SU-DHL-6 (cell line): ENCODE data around the gene MTARC1.

Experiments
- H2AFZ ChIP-seq: fragments of 200-600 bp; sonication (generic); 2 replicates; pipeline ENCODE4 v1.6.1; 2014; ENCODE audit warnings: low read depth, mild to moderate bottlenecking, moderate library complexity, mixed read lengths, antibody characterized with exemption, low read length; ENCODE audit not compliant: severe bottlenecking
- H3F3A ChIP-seq: fragments of 200-600 bp; shearing (Covaris generic); 2 replicates; pipeline ENCODE4 v1.6.0; 2016; ENCODE audit warnings: antibody characterized with exemption, mild to moderate bottlenecking; ENCODE audit not compliant: insufficient read depth
- H3K27ac ChIP-seq: fragments of 200-600 bp; sonication (generic); 2 replicates; pipeline ENCODE4 v1.5.1; 2016; ENCODE audit warnings: low read depth, mild to moderate bottlenecking, low read length, moderate library complexity, mixed read lengths
- H3K27me3 ChIP-seq: fragments of 200-600 bp; sonication (generic), shearing (Covaris generic); 2 replicates; pipeline ENCODE4 v1.6.0; 2014; ENCODE audit warnings: mild to moderate bottlenecking, low read length
- H3K36me3 ChIP-seq: fragments of 200-600 bp; sonication (generic); 2 replicates; pipeline ENCODE4 v1.6.1; 2014; ENCODE audit warnings: mild to moderate bottlenecking, low read length, mixed read lengths
- H3K4me2 ChIP-seq: fragments of 300-600, 200-600 bp; shearing (Covaris generic), sonication (generic); 2 replicates; pipeline ENCODE4 v1.6.0; 2014; ENCODE audit warnings: low read length, low read depth, mild to moderate bottlenecking; ENCODE audit not compliant: poor library complexity, severe bottlenecking
- H3K4me3 ChIP-seq: fragments of 200-600 bp; sonication (generic); 2 replicates; pipeline ENCODE4 v1.5.1; 2014; ENCODE audit warnings: antibody characterized with exemption, low read length, mild to moderate bottlenecking, mixed read lengths; ENCODE audit not compliant: insufficient read depth, poor library complexity, severe bottlenecking
- H3K79me2 ChIP-seq: fragments of 200-600 bp; sonication (generic); 2 replicates; pipeline ENCODE4 v1.6.1; 2014; ENCODE audit warnings: mild to moderate bottlenecking, low read length, moderate library complexity; ENCODE audit not compliant: insufficient read depth
- H3K9ac ChIP-seq: fragments of 200-600 bp; sonication (generic); 2 replicates; pipeline ENCODE4 v1.7.0; 2014; ENCODE audit warnings: mild to moderate bottlenecking, low read length
- H3K9me2 ChIP-seq: fragments of 200-600 bp; sonication (generic); replicated peaks from 2 replicates; pipeline ENCODE4 v1.6.1; 2014; ENCODE audit warnings: low read length; ENCODE audit not compliant: insufficient read depth
- H3K9me3 ChIP-seq: fragments of 200-600 bp; sonication (generic); 2 replicates; pipeline ENCODE4 v1.6.1; 2014; ENCODE audit warnings: low read length, mixed read lengths; ENCODE audit not compliant: insufficient read depth
- H4K20me1 ChIP-seq: fragments of 200-600 bp; sonication (generic); 2 replicates; pipeline ENCODE4 v1.6.1; 2014; ENCODE audit warnings: low read depth, mild to moderate bottlenecking, antibody characterized with exemption, low read length, moderate library complexity, mixed read lengths
- EZH2phosphoT487 ChIP-seq: fragments of 200-600 bp; sonication (generic), shearing (Covaris generic); conservative IDR thresholded peaks from 2 replicates; pipeline ENCODE4 v1.6.1; 2018; ENCODE audit warnings: mild to moderate bottlenecking, antibody characterized with exemption, low read length, moderate library complexity, mixed read lengths
- TF ChIP-seq, protein P1 (sequence below): fragments of 200-600 bp; sonication (generic); IDR thresholded peaks from one replicate; pipeline ENCODE4 v1.5.1; 2017; ENCODE audit warnings: antibody characterized with exemption, mild to moderate bottlenecking, low read length, moderate library complexity; ENCODE audit not compliant: insufficient read depth, poor library complexity, severe bottlenecking

Gene MTARC1

DNA sequence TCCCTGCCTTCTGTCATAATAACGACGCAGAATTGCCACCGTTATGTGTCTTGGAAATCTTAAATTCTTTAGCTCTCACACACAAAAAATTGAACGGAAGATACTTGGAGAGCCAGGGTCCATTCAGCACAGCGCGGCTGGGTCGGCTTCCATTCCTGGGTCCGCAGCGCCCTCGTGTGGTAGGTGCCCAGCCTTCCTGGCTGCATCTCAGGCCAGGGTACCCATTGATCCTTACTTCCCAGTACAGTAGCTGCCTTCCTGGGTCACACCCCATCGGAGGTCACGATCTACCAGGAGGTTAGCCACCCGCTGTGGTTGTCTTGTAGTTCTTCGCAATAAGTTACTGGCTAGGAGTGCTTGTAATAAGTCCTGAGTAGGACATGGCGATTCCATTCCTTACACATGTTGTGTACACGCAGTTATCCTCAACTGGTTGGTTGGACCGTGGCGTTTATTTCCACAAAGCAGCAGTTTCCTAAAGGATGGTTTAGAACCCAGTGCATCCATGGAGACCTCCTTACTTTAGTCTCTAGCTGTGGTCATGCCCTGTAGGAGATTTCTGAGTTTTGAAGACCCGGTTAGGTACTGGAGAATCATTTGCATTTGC, 9.9 kb upstream of the MTARC1 start:
- no peaks in the 10 kb centered on the region for H4K20me1 ChIP-seq
- no peaks in the 10 kb centered on the region for H3F3A ChIP-seq
- TF ChIP-seq, protein P1, sequence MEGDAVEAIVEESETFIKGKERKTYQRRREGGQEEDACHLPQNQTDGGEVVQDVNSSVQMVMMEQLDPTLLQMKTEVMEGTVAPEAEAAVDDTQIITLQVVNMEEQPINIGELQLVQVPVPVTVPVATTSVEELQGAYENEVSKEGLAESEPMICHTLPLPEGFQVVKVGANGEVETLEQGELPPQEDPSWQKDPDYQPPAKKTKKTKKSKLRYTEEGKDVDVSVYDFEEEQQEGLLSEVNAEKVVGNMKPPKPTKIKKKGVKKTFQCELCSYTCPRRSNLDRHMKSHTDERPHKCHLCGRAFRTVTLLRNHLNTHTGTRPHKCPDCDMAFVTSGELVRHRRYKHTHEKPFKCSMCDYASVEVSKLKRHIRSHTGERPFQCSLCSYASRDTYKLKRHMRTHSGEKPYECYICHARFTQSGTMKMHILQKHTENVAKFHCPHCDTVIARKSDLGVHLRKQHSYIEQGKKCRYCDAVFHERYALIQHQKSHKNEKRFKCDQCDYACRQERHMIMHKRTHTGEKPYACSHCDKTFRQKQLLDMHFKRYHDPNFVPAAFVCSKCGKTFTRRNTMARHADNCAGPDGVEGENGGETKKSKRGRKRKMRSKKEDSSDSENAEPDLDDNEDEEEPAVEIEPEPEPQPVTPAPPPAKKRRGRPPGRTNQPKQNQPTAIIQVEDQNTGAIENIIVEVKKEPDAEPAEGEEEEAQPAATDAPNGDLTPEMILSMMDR, result peak; percentile 83
- no peak for TF ChIP-seq EZH2phosphoT487
- no peaks in the 10 kb centered on the region for H3K79me2 ChIP-seq
- no peak overlapping the region for H3K4me3 ChIP-seq
- no peaks in the 10 kb centered on the region for H3K36me3 ChIP-seq
- no peaks in the 10 kb centered on the region for H3K27me3 ChIP-seq
- H3K9me3 ChIP-seq, result no peaks in the 10 kb centered on the region
- no peak overlapping the region for H2AFZ ChIP-seq
- no peak overlapping the region for H3K27ac ChIP-seq
- H3K9me2 ChIP-seq, result no peaks in the 10 kb centered on the region
- no peak overlapping the region for H3K4me2 ChIP-seq
- no peak overlapping the region for H3K9ac ChIP-seq

DNA sequence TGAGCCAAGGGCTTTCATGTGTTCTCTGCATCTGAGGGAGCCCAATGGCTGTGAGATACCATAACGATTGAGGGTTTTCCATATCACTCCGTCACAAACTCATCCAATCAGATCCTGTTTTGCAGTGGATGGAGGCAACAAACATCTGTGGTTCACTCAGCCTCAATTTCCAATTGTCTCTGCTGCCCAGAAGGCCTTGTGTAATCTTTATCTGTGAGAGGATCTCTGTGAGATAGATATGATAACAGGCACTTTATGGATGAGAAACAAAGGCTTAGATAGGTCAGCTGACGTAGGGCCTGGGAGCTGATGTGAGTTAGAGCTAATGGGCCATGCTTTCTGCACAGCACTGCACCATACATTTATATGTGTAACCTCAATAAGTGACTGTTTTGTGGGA, 3.3 kb upstream of the MTARC1 start:
- no peak overlapping the region for H3K4me2 ChIP-seq
- H3K27ac ChIP-seq, result no peak overlapping the region

DNA sequence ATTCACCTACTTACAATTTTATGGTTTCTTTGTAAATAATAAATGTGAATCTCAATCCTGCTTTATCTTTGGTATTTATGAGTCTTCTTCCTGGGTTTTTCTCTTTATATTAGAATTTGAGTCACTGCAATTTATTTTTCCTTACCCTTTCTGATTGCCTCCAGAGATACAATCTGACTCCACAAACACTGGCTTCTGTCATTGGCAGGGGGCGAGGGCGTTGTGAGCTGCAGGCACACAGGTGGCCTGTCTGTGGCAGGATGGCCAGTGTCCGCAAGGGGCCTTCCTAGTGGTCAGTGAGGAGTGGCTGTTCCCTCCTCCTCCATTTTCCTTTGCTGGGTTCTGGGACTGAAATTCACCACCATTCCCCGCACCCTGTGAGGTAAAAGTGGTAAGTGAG, 2.0 kb upstream of the MTARC1 start:
- no peaks in the 10 kb centered on the region for H3F3A ChIP-seq
- TF ChIP-seq EZH2phosphoT487, result no peak
- TF ChIP-seq, protein P1, result no peak
- H3K4me2 ChIP-seq, result no peak overlapping the region
- H3K27ac ChIP-seq, result no peak overlapping the region
- no peaks in the 10 kb centered on the region for H3K27me3 ChIP-seq
- no peak overlapping the region for H3K9ac ChIP-seq
- H3K9me2 ChIP-seq, result no peaks in the 10 kb centered on the region
- H2AFZ ChIP-seq, result no peak overlapping the region
- H3K4me3 ChIP-seq, result no peak overlapping the region
- H3K9me3 ChIP-seq, result no peaks in the 10 kb centered on the region
- H4K20me1 ChIP-seq, result no peaks in the 10 kb centered on the region
- no peaks in the 10 kb centered on the region for H3K36me3 ChIP-seq
- no peaks in the 10 kb centered on the region for H3K79me2 ChIP-seq

More for the DNA sequence above, 3.3 kb upstream of the MTARC1 start:
- Histone ChIP-seq H3K4me3 (no peak overlapping the region), H3K9me2 (no peaks in the 10 kb centered on the region), H3F3A (no peaks in the 10 kb centered on the region), H3K9ac (no peak overlapping the region), H4K20me1 (no peaks in the 10 kb centered on the region), H3K36me3 (no peaks in the 10 kb centered on the region), H3K79me2 (no peaks in the 10 kb centered on the region), H3K9me3 (no peaks in the 10 kb centered on the region), H3K27me3 (no peaks in the 10 kb centered on the region), H2AFZ (no peak overlapping the region)
- TF ChIP-seq, protein P1, result no peak
- no peak for TF ChIP-seq EZH2phosphoT487
